ENCODE results near the gene KCNJ6. TPM values are rescaled to one million over a fixed set of nuclear protein-coding genes. Genes with fewer than 3 reads are reported as not detected.

KCNJ6 gene
- total RNA-seq, 2 experiments from 2014 or later, result not detected

- no peak overlapping the region for H3K27ac Mint-ChIP-seq
- ATAC-seq (ENCODE audit: low read depth) (no peak), DNase-seq (no peak)
- POLR2A ChIA-PET, result no interaction called here
- no peaks in the 10 kb centered on the region for H3K9me3 Mint-ChIP-seq
- no peak overlapping the region for H3K4me3 Mint-ChIP-seq
- peaks cover 6% of the 10 kb centered on the region for H3K27me3 Mint-ChIP-seq
- no peaks in the 10 kb centered on the region for H3K36me3 Mint-ChIP-seq
- no peaks in the 10 kb centered on the region for H3K4me1 Mint-ChIP-seq
Observed at GRCh38 chr21:37686991-37687810, 229.1 kb downstream of the KCNJ6 start.

DNA sequence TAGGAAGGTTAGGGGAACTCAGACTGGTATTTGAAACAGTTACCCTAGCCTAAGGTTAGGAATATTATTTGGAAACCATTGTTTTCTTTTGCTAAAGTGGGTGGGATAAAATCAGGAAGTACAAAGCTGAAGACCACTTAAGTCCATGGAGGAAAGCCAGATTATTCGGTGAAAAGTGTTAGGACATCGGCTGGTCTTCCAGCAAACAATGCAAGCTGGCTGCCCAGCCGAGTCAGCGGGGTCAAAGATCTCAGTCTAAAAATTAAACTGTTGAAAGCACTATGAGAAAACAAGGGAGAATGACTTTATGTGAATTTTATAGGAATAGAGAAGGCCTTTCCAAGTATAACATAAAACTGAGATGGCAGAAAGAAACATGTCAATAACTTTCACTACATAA is 231.7 kb downstream of the KCNJ6 start:
- no peak for DNase-seq
- no peak for ATAC-seq (ENCODE audit: low read depth)
- Mint-ChIP-seq H3K27me3 (peaks cover 11% of the 10 kb centered on the region), H3K36me3 (no peaks in the 10 kb centered on the region), H3K4me3 (no peak overlapping the region), H3K9me3 (no peaks in the 10 kb centered on the region), H3K27ac (no peak overlapping the region), H3K4me1 (no peaks in the 10 kb centered on the region)
- POLR2A ChIA-PET, result no interaction called here

GRCh38 chr21:37684115-37684493 is 232.2 kb downstream of the KCNJ6 start:
- Mint-ChIP-seq H3K36me3 (no peaks in the 10 kb centered on the region), H3K27me3 (peaks cover 11% of the 10 kb centered on the region), H3K4me3 (no peak overlapping the region), H3K4me1 (no peaks in the 10 kb centered on the region), H3K27ac (no peak overlapping the region), H3K9me3 (no peaks in the 10 kb centered on the region)
- POLR2A ChIA-PET, result no interaction called here
- ATAC-seq (ENCODE audit: low read depth) (no peak), DNase-seq (no peak)

- Mint-ChIP-seq H3K27ac (no peak overlapping the region), H3K4me3 (no peak overlapping the region), H3K4me1 (no peaks in the 10 kb centered on the region), H3K27me3 (peaks cover 11% of the 10 kb centered on the region), H3K9me3 (no peaks in the 10 kb centered on the region), H3K36me3 (no peaks in the 10 kb centered on the region)
- POLR2A ChIA-PET, result no interaction called here
- no peak for ATAC-seq (ENCODE audit: low read depth)
- DNase-seq, result no peak
Observed at GRCh38 chr21:37683396-37684114, 232.7 kb downstream of the KCNJ6 start.

DNA sequence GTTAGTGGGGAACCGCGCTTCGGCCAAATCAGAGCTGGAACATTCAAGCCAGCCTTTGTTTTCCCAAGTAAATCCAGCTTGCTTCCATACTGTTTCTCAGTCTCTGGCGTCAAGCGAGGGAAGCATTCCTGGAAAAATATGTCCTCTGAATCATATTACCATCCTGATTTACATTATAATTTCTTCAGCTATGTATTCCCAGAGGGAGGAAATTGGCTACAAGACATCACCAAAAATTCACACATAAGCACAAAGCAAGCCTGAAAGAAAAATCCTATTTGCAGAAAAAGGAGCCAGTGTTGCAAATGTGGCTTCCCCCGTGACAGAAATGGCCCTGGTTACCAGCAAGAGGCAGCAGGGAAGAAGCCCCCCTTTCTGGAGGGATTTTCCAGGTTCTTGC is 233.3 kb downstream of the KCNJ6 start:
- H3K9me3 Mint-ChIP-seq, result no peaks in the 10 kb centered on the region
- POLR2A ChIA-PET, result no interaction called here
- H3K36me3 Mint-ChIP-seq, result no peaks in the 10 kb centered on the region
- ATAC-seq (ENCODE audit: low read depth) (no peak), DNase-seq (no peak)
- no peak overlapping the region for H3K27ac Mint-ChIP-seq
- no peaks in the 10 kb centered on the region for H3K4me1 Mint-ChIP-seq
- H3K27me3 Mint-ChIP-seq, result peaks cover 8% of the 10 kb centered on the region
- no peak overlapping the region for H3K4me3 Mint-ChIP-seq

DNA sequence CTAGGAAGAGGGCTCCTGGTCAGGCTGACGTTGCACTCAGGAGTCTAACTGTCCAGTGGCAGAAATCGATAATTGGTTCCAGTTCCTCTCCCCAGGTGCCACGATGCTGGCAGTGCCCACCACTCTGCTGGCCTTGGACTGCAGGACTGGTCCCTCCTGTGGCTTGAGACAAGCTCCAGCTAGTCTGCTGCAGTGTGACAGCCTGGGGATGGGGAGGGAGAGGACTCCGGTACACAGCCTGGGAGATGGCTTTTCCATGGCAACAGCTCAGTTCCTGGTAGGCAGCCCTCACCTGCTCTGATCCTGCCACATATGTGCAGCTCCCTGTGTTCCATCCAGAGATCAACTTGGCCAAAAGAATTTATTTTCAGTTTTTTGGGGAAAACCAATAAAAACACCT is 239.3 kb downstream of the KCNJ6 start:
- Mint-ChIP-seq H3K4me3 (no peak overlapping the region), H3K9me3 (no peaks in the 10 kb centered on the region)

GRCh38 chr21:37675202-37675801 is 241.0 kb downstream of the KCNJ6 start:
- peak; percentile 60 for ATAC-seq (ENCODE audit: low read depth)
- Mint-ChIP-seq H3K36me3 (no peaks in the 10 kb centered on the region), H3K9me3 (no peaks in the 10 kb centered on the region), H3K4me3 (no peak overlapping the region), H3K27ac (no peak overlapping the region), H3K27me3 (peaks cover 12% of the 10 kb centered on the region), H3K4me1 (no peaks in the 10 kb centered on the region)
- POLR2A ChIA-PET, result no interaction called here
- peak; percentile 79 for DNase-seq

More for the DNA sequence above, 239.3 kb downstream of the KCNJ6 start:
- POLR2A ChIA-PET, result no interaction called here
- H3K36me3 Mint-ChIP-seq, result no peaks in the 10 kb centered on the region
- no peak for DNase-seq
- ATAC-seq (ENCODE audit: low read depth), result no peak
- no peaks in the 10 kb centered on the region for H3K4me1 Mint-ChIP-seq
- H3K27ac Mint-ChIP-seq, result no peak overlapping the region
- peaks cover 12% of the 10 kb centered on the region for H3K27me3 Mint-ChIP-seq

DNA sequence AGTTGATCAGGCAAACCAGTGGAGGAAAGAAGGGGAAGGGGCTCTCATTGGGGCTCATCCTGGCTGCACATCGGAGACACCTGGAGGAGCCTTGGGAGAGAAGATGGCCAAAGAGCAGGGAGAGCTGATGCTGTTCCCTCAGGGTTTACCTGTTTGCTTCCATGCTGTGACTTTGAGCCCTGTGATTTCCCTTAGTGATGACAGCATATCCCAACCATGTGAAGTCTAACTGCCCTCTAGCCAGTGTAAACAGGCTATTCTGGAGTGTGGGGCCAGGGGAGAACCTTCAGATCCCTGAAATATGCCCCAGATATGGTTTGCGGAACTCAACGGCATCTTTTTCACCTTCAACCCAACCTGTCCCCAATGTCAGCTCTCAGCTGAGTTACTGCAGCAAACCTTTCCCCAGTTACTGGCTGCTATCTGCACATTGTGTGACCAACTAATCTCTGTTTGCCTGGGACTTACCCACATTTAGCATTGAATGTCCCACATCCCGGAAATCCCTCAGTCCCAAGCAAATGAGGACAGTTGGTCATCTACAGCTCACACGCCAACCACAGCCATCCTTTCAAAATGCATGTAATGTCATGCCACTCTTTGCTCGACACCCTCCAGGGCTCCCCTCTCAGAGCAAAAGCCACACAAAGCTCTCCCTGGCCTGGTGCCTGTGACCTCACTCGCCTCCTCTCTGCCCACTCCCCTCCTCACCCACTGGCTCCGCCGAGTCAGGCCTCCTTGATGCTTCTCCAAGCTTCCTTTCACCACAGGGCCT is 242.3 kb downstream of the KCNJ6 start:
- no peaks in the 10 kb centered on the region for H3K36me3 Mint-ChIP-seq
- no peaks in the 10 kb centered on the region for H3K4me1 Mint-ChIP-seq
- POLR2A ChIA-PET, result no interaction called here
- H3K4me3 Mint-ChIP-seq, result no peak overlapping the region
- ATAC-seq (ENCODE audit: low read depth) (no peak), DNase-seq (no peak)
- H3K27ac Mint-ChIP-seq, result no peak overlapping the region
- no peaks in the 10 kb centered on the region for H3K9me3 Mint-ChIP-seq
- peaks cover 14% of the 10 kb centered on the region for H3K27me3 Mint-ChIP-seq

GRCh38 chr21:37671381-37671780 is 244.9 kb downstream of the KCNJ6 start:
- no peaks in the 10 kb centered on the region for H3K9me3 Mint-ChIP-seq
- H3K27ac Mint-ChIP-seq, result no peak overlapping the region
- H3K36me3 Mint-ChIP-seq, result no peaks in the 10 kb centered on the region
- no peaks in the 10 kb centered on the region for H3K4me1 Mint-ChIP-seq
- ATAC-seq (ENCODE audit: low read depth) (no peak), DNase-seq (no peak)
- POLR2A ChIA-PET, result no interaction called here
- no peak overlapping the region for H3K4me3 Mint-ChIP-seq
- peaks cover 12% of the 10 kb centered on the region for H3K27me3 Mint-ChIP-seq

DNA sequence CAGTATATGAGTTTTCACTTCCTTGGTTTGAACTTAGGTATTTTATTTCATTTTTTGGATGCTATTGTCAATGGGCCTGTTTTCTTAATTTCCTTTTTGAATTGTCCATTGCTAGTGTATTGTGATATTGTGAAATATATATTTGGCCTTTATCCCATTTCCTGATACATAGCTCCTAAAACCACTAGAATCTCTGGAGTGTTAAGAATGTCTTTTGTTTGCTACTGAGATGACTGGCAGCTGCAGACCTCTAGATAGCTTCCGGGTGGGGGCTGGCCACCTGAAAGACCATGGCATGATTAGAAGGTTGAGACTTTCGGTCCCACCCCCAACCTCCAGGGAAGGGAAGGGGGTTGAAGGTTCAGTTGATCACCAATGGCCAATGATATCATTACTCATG is 245.4 kb downstream of the KCNJ6 start:
- H3K36me3 Mint-ChIP-seq, result no peaks in the 10 kb centered on the region
- no peak overlapping the region for H3K4me3 Mint-ChIP-seq
- H3K4me1 Mint-ChIP-seq, result no peaks in the 10 kb centered on the region
- POLR2A ChIA-PET, result no interaction called here
- ATAC-seq (ENCODE audit: low read depth) (no peak), DNase-seq (no peak)
- H3K27ac Mint-ChIP-seq, result no peak overlapping the region
- peaks cover 12% of the 10 kb centered on the region for H3K27me3 Mint-ChIP-seq
- H3K9me3 Mint-ChIP-seq, result no peaks in the 10 kb centered on the region

GRCh38 chr21:37669249-37669648 is 247.0 kb downstream of the KCNJ6 start:
- POLR2A ChIA-PET, result no interaction called here
- Mint-ChIP-seq H3K9me3 (peaks cover 2% of the 10 kb centered on the region), H3K27ac (no peak overlapping the region), H3K36me3 (no peaks in the 10 kb centered on the region), H3K4me3 (no peak overlapping the region), H3K4me1 (peaks cover 2% of the 10 kb centered on the region), H3K27me3 (peaks cover 9% of the 10 kb centered on the region)
- no peak for ATAC-seq (ENCODE audit: low read depth)
- DNase-seq, result no peak

GRCh38 chr21:37668462-37669239 is 247.6 kb downstream of the KCNJ6 start:
- Mint-ChIP-seq H3K4me1 (peaks cover 2% of the 10 kb centered on the region), H3K9me3 (peaks cover 2% of the 10 kb centered on the region), H3K27me3 (peaks cover 12% of the 10 kb centered on the region), H3K36me3 (no peaks in the 10 kb centered on the region), H3K4me3 (no peak overlapping the region), H3K27ac (no peak overlapping the region)
- ATAC-seq (ENCODE audit: low read depth), result no peak
- no peak for DNase-seq
- POLR2A ChIA-PET, result no interaction called here

GRCh38 chr21:37667380-37667779 is 248.9 kb downstream of the KCNJ6 start:
- H3K4me3 Mint-ChIP-seq, result no peak overlapping the region
- H3K9me3 Mint-ChIP-seq, result peaks cover 2% of the 10 kb centered on the region
- DNase-seq, result no peak
- H3K27me3 Mint-ChIP-seq, result peaks cover 10% of the 10 kb centered on the region
- H3K27ac Mint-ChIP-seq, result no peak overlapping the region
- peaks cover 2% of the 10 kb centered on the region for H3K4me1 Mint-ChIP-seq
- ATAC-seq (ENCODE audit: low read depth), result no peak
- POLR2A ChIA-PET, result no interaction called here
- H3K36me3 Mint-ChIP-seq, result no peaks in the 10 kb centered on the region
